GM23248 (cell line): ENCODE measurements around the gene ALK. TPM values are rescaled to one million over a fixed set of nuclear protein-coding genes. Genes with fewer than 3 reads are reported as not detected.

Experiments used
- DNase-seq: peaks from one replicate; pipeline ENCODE4 v3.0.0-alpha.2; 2015
- H2AFZ ChIP-seq: fragments of 200-600 bp; sonication (generic); 2 replicates; pipeline ENCODE4 v1.6.1; 2016; ENCODE audit warnings: antibody characterized with exemption
- H3F3A ChIP-seq: fragments of 200-600 bp; sonication (generic); 2 replicates; pipeline ENCODE4 v1.6.1; 2016; ENCODE audit warnings: mild to moderate bottlenecking, antibody characterized with exemption, mixed run types; ENCODE audit not compliant: insufficient read depth
- H3K27ac ChIP-seq: fragments of 200-600 bp; sonication (generic); 2 replicates; pipeline ENCODE4 v1.5.1; 2016; ENCODE audit warnings: mild to moderate bottlenecking
- H3K27me3 ChIP-seq: fragments of 200-600 bp; sonication (generic); replicated peaks from 2 replicates; pipeline ENCODE4 v1.6.1; 2016; ENCODE audit warnings: mild to moderate bottlenecking; ENCODE audit not compliant: insufficient read depth
- H3K36me3 ChIP-seq: fragments of 200-600 bp; sonication (generic); 2 replicates; pipeline ENCODE4 v1.6.1; 2016; ENCODE audit warnings: low read depth, mild to moderate bottlenecking
- H3K4me1 ChIP-seq: fragments of 200-600 bp; sonication (generic); 2 replicates; pipeline ENCODE4 v1.6.1; 2016; ENCODE audit warnings: mild to moderate bottlenecking; ENCODE audit not compliant: insufficient read depth
- H3K4me2 ChIP-seq: fragments of 200-600 bp; sonication (generic); one replicate; pipeline ENCODE4 v1.6.1; 2016; ENCODE audit warnings: mild to moderate bottlenecking; ENCODE audit not compliant: unreplicated experiment
- H3K4me3 ChIP-seq: fragments of 200-600 bp; sonication (generic); 2 replicates; pipeline ENCODE4 v1.5.1; 2016; ENCODE audit warnings: mild to moderate bottlenecking
- H3K79me2 ChIP-seq: fragments of 200-600 bp; sonication (generic); 2 replicates; pipeline ENCODE4 v1.6.1; 2016; ENCODE audit warnings: mild to moderate bottlenecking; ENCODE audit not compliant: insufficient read depth
- H3K9ac ChIP-seq: fragments of 200-600 bp; sonication (generic); 2 replicates; pipeline ENCODE4 v1.6.1; 2016; ENCODE audit warnings: mild to moderate bottlenecking
- H3K9me2 ChIP-seq: fragments of 200-600 bp; sonication (generic); 2 replicates; pipeline ENCODE4 v1.6.1; 2016; ENCODE audit warnings: mixed run types, mild to moderate bottlenecking, moderate library complexity; ENCODE audit not compliant: insufficient read depth
- H3K9me3 ChIP-seq: fragments of 200-600 bp; sonication (generic); one replicate; pipeline ENCODE4 v1.6.1; 2017; ENCODE audit warnings: low read depth
- H4K20me1 ChIP-seq: fragments of 200-600 bp; sonication (generic); 2 replicates; pipeline ENCODE4 v1.6.0; 2016; ENCODE audit not compliant: insufficient read depth
- EZH2 ChIP-seq: fragments of 200-600 bp; sonication (generic); IDR thresholded peaks from 2 replicates; pipeline ENCODE4 v1.6.1; 2018; ENCODE audit warnings: antibody characterized with exemption, mild to moderate bottlenecking; ENCODE audit not compliant: insufficient read depth, poor library complexity, severe bottlenecking
- EZH2phosphoT487 ChIP-seq: fragments of 200-600 bp; sonication (generic); IDR thresholded peaks from 2 replicates; pipeline ENCODE4 v1.6.1; 2018; ENCODE audit warnings: antibody characterized with exemption, moderate library complexity, mild to moderate bottlenecking, low read depth; ENCODE audit not compliant: insufficient read depth
- WGBS, 2 experiments: methylation state at CpG; one replicate each; pipeline ENCODE4 v1.1.6; 2015 to 2017; ENCODE audit warnings: low lambda C conversion rate in 2 of 2, low coverage in 1 of 2; ENCODE audit errors: missing lambda C conversion rate in 2 of 2; 5-methylcytosine and 5-hydroxymethylcytosine counted together
- in situ Hi-C: fragments of 300-500 bp; cut with MboI; formaldehyde crosslinking; loops from 2 replicates; pipeline ENCODE4 v1.15.0; 2020
- polyA plus RNA-seq: library from polyadenylated mRNA; unstranded; fragments of >200 nt; fragmentation: Nextera tagmentation; extraction: Ambion mirVana; gene quantifications from 2 replicates; pipeline ENCODE4 v1.2.1, GENCODE V29; 2016
- total RNA-seq: library from RNA; depleted of rRNA; stranded (reverse); fragments of >200 nt; shearing (Covaris generic); gene quantifications from 2 replicates; pipeline ENCODE4 v1.2.3, GENCODE V29; 2014; rRNA removed

Gene ALK
- under 0.01 TPM in 1 of 2 replicates, not detected in the other for total RNA-seq
- 0.05 TPM in 1 of 2 replicates, not detected in the other for polyA plus RNA-seq

DNA sequence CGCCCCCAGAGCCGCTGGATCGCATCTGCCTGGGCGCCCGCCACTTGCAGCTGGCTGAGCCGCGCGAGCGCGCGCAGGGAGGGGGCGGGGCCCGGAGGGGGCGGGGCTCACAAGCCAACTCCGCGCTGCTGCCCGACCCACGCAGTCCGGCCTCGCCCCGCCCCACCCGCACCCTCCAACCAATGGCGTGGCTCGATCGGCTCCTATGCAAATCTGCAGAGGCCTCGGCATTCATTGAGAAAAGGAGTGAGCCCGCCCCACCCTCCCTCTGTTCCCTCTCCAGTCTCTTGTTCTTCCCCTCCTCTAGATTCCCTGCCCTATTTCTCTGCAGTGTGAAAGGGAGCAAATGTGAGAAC lies at the start of gene ALK:
Gene ALK (minus strand): TSS at position 27 of the 356 bp plus-strand sequence. CDS start 927 bp downstream, outside the sequence.
- no peaks in the 10 kb centered on the region for H4K20me1 ChIP-seq
- H3K9ac ChIP-seq = no peak within 1 kb of the TSS
- peaks cover 3% of the 10 kb centered on the region; the same call in 1 of the 2 replicates for H3K4me1 ChIP-seq
- H3K9me3 ChIP-seq = no peaks in the 10 kb centered on the region
- H3K27me3 ChIP-seq = peaks cover 41% of the 10 kb centered on the region
- H3K9me2 ChIP-seq = no peaks in the 10 kb centered on the region
- TF ChIP-seq EZH2phosphoT487 (no peak), EZH2 (no peak)
- in situ Hi-C loops = loop anchor here (10.0 kb wide), 1 partner anchor 153 kb away; no protein-coding TSS in a partner anchor
- 0 to 3% methylated on average over 1 to 17 of the region's 27 CpGs for WGBS, 2 experiments
- H3K27ac ChIP-seq = no peak within 1 kb of the TSS
- no peaks in the 10 kb centered on the region for H3K79me2 ChIP-seq
- H3K4me3 ChIP-seq = peak within 1 kb of the TSS; percentile 68
- H3K36me3 ChIP-seq = no peaks in the 10 kb centered on the region
- H3F3A ChIP-seq = no peaks in the 10 kb centered on the region
- H3K4me2 ChIP-seq = peak within 1 kb of the TSS; percentile 47
- H2AFZ ChIP-seq = peak within 1 kb of the TSS; percentile 41; the same call in 1 of the 2 replicates
- DNase-seq = peak; percentile 93

GRCh38 chr2:29966266-29966665 lies 44.9 kb upstream of the ALK start:
- Histone ChIP-seq H4K20me1 (no peaks in the 10 kb centered on the region), H3K9me2 (no peaks in the 10 kb centered on the region), H3K27ac (no peak overlapping the region), H3K79me2 (no peaks in the 10 kb centered on the region), H3K36me3 (no peaks in the 10 kb centered on the region), H3K4me1 (no peaks in the 10 kb centered on the region), H3K4me3 (no peak overlapping the region), H3F3A (no peaks in the 10 kb centered on the region), H3K9me3 (no peaks in the 10 kb centered on the region), H3K4me2 (no peak overlapping the region), H3K9ac (no peak overlapping the region), H3K27me3 (peaks cover 33% of the 10 kb centered on the region), H2AFZ (no peak overlapping the region)
- no peak for TF ChIP-seq EZH2phosphoT487
- no peak for TF ChIP-seq EZH2
- WGBS, 2 experiments = 34 to 46% methylated on average over 2 of the region's 2 CpGs
- in situ Hi-C loops = no loop called here
- no peak for DNase-seq

GRCh38 chr2:29963972-29964570 lies 42.7 kb upstream of the ALK start:
- Histone ChIP-seq H4K20me1 (no peaks in the 10 kb centered on the region), H3K4me2 (no peak overlapping the region), H3K27me3 (peaks cover 43% of the 10 kb centered on the region), H3K4me3 (no peak overlapping the region), H3F3A (no peaks in the 10 kb centered on the region), H3K36me3 (no peaks in the 10 kb centered on the region), H3K9ac (no peak overlapping the region), H3K27ac (no peak overlapping the region), H3K4me1 (no peaks in the 10 kb centered on the region), H3K79me2 (no peaks in the 10 kb centered on the region), H3K9me3 (no peaks in the 10 kb centered on the region), H2AFZ (no peak overlapping the region), H3K9me2 (no peaks in the 10 kb centered on the region)
- no peak for DNase-seq
- in situ Hi-C loops = no loop called here
- WGBS, 2 experiments = 18 to 28% methylated on average over 3 of the region's 3 CpGs
- TF ChIP-seq EZH2phosphoT487 (no peak), EZH2 (no peak)

DNA sequence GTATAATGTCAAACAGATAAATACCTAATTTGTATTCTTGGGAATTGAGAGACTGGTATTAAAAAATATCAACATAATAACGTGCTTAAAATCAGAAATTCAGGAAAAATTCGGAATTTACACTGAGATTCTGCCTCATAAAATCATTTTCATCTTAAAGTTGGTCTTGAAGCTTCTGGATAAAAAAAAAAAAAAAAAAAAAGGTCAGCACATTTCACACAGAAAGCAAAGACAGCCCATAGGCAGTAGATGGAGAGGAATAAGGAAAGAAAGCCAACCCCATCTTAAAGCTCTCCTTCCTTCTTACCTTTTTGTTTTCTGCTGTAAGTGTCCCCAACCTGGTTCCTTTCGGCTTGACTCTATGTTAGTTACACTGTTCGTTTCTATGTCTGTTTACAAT lies 41.5 kb upstream of the ALK start:
- H3F3A ChIP-seq = no peaks in the 10 kb centered on the region
- peaks cover 46% of the 10 kb centered on the region for H3K27me3 ChIP-seq
- no peak overlapping the region for H2AFZ ChIP-seq
- 17 to 18% methylated on average over 4 of the region's 4 CpGs for WGBS, 2 experiments
- no peak overlapping the region for H3K4me2 ChIP-seq
- no peak for DNase-seq
- TF ChIP-seq EZH2phosphoT487 = no peak
- no peak for TF ChIP-seq EZH2
- H3K79me2 ChIP-seq = no peaks in the 10 kb centered on the region
- no peaks in the 10 kb centered on the region for H3K36me3 ChIP-seq
- no peak overlapping the region for H3K9ac ChIP-seq
- H3K9me3 ChIP-seq = no peaks in the 10 kb centered on the region
- no peak overlapping the region for H3K4me3 ChIP-seq
- no peaks in the 10 kb centered on the region for H4K20me1 ChIP-seq
- H3K27ac ChIP-seq = no peak overlapping the region
- no peaks in the 10 kb centered on the region for H3K9me2 ChIP-seq
- in situ Hi-C loops = no loop called here
- no peaks in the 10 kb centered on the region for H3K4me1 ChIP-seq

GRCh38 chr2:29954316-29954715 lies 32.9 kb upstream of the ALK start:
- Histone ChIP-seq H4K20me1 (no peaks in the 10 kb centered on the region), H3K9me2 (no peaks in the 10 kb centered on the region), H2AFZ (no peak overlapping the region), H3F3A (no peaks in the 10 kb centered on the region), H3K9ac (no peak overlapping the region), H3K4me2 (no peak overlapping the region), H3K27me3 (peaks cover 11% of the 10 kb centered on the region), H3K9me3 (no peaks in the 10 kb centered on the region), H3K79me2 (no peaks in the 10 kb centered on the region), H3K4me1 (no peaks in the 10 kb centered on the region), H3K27ac (no peak overlapping the region), H3K4me3 (no peak overlapping the region), H3K36me3 (no peaks in the 10 kb centered on the region)
- no peak for TF ChIP-seq EZH2phosphoT487
- TF ChIP-seq EZH2 = no peak
- in situ Hi-C loops = no loop called here
- no peak for DNase-seq
